ENCODE data around the gene CARD8.

The CARD8 gene

DNA sequence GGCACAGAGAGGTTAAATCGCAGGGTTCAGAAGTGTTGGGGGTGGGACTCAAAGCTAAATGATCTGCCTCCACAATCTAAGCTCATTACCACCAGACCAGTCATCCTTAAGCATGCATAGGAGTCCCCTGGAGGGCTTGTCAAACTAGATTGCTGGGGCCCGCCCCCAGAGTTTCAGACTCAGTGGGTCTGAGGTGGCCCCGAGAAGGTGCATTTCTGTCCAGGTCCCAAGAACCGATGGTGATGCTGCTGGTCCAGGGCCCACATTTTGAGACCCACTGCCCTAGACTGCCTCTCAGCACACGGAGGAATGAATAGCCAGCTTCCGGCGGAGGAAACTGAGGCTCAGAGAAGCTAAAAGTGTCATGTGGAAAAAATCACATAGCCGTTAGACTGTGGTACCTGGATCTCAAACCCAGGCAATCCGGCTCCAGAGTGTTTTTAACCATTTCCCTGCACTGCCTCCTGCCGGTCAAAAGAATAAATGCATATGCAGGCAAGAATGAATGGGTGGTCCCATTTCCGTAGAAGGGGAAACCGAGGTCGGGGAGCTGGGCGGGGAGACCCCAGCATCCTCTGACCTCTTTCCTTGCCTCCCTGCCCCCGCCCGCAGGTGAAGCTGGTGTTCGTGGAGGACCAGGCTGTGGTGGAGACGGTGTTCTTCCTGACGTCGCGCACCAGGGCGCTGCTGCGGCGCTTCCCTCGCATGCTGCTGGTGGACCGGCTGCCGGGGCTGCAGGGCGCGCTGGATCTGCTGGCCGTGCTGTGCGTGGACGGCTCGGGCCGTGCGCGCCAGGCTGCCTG lies 61.5 kb downstream of the CARD8 start:
- TF ChIP-seq, protein P1, sequence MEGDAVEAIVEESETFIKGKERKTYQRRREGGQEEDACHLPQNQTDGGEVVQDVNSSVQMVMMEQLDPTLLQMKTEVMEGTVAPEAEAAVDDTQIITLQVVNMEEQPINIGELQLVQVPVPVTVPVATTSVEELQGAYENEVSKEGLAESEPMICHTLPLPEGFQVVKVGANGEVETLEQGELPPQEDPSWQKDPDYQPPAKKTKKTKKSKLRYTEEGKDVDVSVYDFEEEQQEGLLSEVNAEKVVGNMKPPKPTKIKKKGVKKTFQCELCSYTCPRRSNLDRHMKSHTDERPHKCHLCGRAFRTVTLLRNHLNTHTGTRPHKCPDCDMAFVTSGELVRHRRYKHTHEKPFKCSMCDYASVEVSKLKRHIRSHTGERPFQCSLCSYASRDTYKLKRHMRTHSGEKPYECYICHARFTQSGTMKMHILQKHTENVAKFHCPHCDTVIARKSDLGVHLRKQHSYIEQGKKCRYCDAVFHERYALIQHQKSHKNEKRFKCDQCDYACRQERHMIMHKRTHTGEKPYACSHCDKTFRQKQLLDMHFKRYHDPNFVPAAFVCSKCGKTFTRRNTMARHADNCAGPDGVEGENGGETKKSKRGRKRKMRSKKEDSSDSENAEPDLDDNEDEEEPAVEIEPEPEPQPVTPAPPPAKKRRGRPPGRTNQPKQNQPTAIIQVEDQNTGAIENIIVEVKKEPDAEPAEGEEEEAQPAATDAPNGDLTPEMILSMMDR (IDR thresholded peaks at IDR 0.05; ENCODE audit: borderline replicate concordance, insufficient read depth, low read depth, low read length) = peak; percentile 66
- no peak overlapping the region for H3K4me3 ChIP-seq (ENCODE audit: low read depth, low read length)

- no peak overlapping the region for H3K4me3 ChIP-seq (ENCODE audit: low read depth, low read length)
- TF ChIP-seq, protein P1 (IDR thresholded peaks at IDR 0.05; ENCODE audit: borderline replicate concordance, insufficient read depth, low read depth, low read length) = no peak
Measured at GRCh38 chr19:48192750-48193149, 63.0 kb downstream of the CARD8 start.

DNA sequence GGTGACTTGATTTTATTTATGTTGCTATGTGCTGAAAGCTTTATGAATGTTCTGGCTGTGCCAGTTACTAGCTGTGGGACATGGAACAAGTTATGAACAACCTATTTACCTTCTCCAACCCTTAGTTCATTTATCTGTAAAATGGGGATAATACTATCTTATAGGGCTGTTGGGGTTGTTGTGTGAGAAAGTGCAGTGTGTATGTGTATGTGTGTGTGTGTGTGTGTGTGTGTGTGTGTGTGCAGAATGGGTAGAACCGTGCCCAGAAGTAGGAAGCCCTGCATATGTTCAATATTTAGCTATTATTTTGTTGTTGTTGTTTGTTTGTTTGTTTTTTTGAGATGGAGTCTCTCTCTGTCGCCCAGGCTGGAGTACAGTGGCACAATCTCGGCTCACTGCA lies 64.8 kb downstream of the CARD8 start:
- TF ChIP-seq, protein P1 (IDR thresholded peaks at IDR 0.05; ENCODE audit: borderline replicate concordance, insufficient read depth, low read depth, low read length) = no peak
- H3K4me3 ChIP-seq (ENCODE audit: low read depth, low read length) = no peak overlapping the region

DNA sequence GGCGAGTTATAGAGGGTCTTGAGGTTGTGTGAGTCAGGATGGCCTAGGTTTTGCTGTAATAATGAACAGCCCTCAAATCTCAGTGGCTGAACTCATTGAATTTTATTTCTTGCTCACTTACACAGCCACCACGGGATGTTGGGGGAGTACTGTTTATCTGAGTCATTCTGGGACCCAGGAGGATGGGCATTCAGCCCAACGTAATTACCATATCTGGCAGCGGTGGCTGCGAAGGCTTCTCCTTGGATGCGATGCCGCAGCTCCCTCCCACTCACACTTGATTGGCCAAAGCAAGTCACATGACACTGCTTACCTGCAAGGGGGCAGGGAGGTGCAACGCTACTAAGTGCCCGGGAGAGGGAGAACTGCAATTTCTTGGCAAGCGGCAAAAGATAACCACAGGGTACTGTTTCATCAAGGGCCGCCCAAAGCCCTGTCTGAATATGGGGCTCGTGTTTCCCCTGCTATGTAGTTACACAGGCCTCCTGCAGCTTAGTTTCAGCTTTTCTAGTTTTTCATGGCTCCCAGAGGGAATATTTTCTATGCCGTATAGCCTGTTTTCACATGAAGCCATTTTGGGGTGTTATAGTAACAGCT lies 65.3 kb downstream of the CARD8 start:
- H3K4me3 ChIP-seq (ENCODE audit: low read depth, low read length) = no peak overlapping the region
- TF ChIP-seq, protein P1 (IDR thresholded peaks at IDR 0.05; ENCODE audit: borderline replicate concordance, insufficient read depth, low read depth, low read length) = no peak

GRCh38 chr19:48186541-48186991 lies 69.1 kb downstream of the CARD8 start:
- TF ChIP-seq, protein P1 (IDR thresholded peaks at IDR 0.05; ENCODE audit: borderline replicate concordance, insufficient read depth, low read depth, low read length) = no peak
- H3K4me3 ChIP-seq (ENCODE audit: low read depth, low read length) = no peak overlapping the region

GRCh38 chr19:48186015-48186414 lies 69.7 kb downstream of the CARD8 start:
- TF ChIP-seq, protein P1 (IDR thresholded peaks at IDR 0.05; ENCODE audit: borderline replicate concordance, insufficient read depth, low read depth, low read length) = no peak
- no peak overlapping the region for H3K4me3 ChIP-seq (ENCODE audit: low read depth, low read length)

- no peak overlapping the region for H3K4me3 ChIP-seq (ENCODE audit: low read depth, low read length)
- TF ChIP-seq, protein P1 (IDR thresholded peaks at IDR 0.05; ENCODE audit: borderline replicate concordance, insufficient read depth, low read depth, low read length) = no peak
Measured at GRCh38 chr19:48183356-48183755, 72.4 kb downstream of the CARD8 start.

Data from GM12875 (cell line).